ENCODE results near the gene BAD.

BAD gene

GRCh38 chr11:64226507-64227051 is 57.9 kb downstream of the BAD start:
- peak; percentile 85 for DNase-seq

GRCh38 chr11:64225608-64226506 is 58.6 kb downstream of the BAD start, which contains the start of the genes NUDT22 and TRPT1:
NUDT22 (plus strand) TSS chr11:64226274; CDS start chr11:64226653, 379 bp downstream.
TRPT1 (minus strand) TSS chr11:64226186; CDS start chr11:64225860, 326 bp downstream.
- peak; percentile 99 for DNase-seq

- DNase-seq: no peak
Measured at GRCh38 chr11:64224891-64225607, 59.4 kb downstream of the BAD start.

GRCh38 chr11:64224151-64224890 is 60.1 kb downstream of the BAD start:
- DNase-seq: no peak

DNA sequence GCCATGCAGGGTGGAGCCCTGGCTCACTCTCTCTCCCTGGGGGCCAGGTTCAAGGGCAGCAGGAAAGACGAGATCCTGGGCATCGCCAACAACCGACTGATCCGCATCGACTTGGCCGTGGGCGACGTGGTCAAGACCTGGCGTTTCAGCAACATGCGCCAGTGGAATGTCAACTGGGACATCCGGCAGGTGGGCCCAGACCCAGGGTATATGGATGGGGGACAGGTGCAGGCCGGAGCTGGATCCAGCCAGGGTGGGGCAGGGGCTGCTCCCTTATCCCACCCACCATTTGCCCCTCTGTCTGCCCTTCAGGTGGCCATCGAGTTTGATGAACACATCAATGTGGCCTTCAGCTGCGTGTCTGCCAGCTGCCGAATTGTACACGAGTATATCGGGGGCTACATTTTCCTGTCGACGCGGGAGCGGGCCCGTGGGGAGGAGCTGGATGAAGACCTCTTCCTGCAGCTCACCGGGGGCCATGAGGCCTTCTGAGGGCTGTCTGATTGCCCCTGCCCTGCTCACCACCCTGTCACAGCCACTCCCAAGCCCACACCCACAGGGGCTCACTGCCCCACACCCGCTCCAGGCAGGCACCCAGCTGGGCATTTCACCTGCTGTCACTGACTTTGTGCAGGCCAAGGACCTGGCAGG is 61.3 kb downstream of the BAD start:
- DNase-seq: no peak

- DNase-seq: no peak
Measured at GRCh38 chr11:64222651-64223000, 61.8 kb downstream of the BAD start.

DNA sequence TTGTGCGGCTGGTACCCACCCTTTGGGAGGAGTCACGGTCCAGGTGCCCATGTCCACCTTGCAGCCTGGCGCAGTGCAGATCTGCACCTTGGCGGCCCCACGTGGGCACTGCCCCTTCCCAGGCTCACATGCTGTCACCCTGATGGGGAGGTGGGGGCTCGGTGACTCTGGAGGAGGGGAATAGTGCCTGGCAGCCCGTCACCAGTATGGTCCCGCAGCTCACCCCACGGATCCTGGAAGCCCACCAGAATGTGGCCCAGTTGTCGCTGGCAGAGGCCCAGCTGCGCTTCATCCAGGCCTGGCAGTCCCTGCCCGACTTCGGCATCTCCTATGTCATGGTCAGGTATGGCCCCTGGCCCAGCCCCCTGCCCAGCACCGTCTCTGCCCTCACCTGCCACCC is 63.7 kb downstream of the BAD start:
- no peak for DNase-seq

DNA sequence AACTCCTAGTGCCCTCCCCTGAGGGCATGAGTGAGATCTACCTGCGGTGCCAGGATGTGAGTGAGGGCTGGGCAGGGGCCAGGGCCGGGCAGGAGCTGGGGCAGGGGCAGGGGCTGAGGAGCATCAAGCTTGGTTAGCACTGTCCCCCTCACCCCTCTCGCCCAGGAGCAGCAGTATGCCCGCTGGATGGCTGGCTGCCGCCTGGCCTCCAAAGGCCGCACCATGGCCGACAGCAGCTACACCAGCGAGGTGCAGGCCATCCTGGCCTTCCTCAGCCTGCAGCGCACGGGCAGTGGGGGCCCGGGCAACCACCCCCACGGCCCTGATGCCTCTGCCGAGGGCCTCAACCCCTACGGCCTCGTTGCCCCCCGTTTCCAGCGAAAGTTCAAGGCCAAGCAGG is 64.2 kb downstream of the BAD start:
- no peak for DNase-seq
